Keratinocyte (primary cell): ENCODE data around the gene DPYSL4. TPM values are rescaled to one million over a fixed set of nuclear protein-coding genes. Genes with fewer than 3 reads are reported as not detected.

ENCODE experiments used
- DNase-seq: peaks from one replicate; pipeline ENCODE4 v3.0.0-alpha.2; 2011; ENCODE audit warnings: low read depth, missing footprints, low spot score
- FAIRE-seq: peaks from 2 replicates; lab custom pipeline; 2011; peaks lifted over from hg19 to GRCh38; lab: Jason Lieb, UNC
- H2AFZ ChIP-seq: 2 replicates; pipeline ENCODE4 v1.6.0; 2012; ENCODE audit warnings: low read length, control low read depth, inconsistent platforms; ENCODE audit not compliant: control insufficient read depth
- H3K27ac ChIP-seq: 2 replicates; pipeline ENCODE4 v1.5.1; 2011; ENCODE audit warnings: low read length; ENCODE audit not compliant: control insufficient read depth, insufficient read depth
- H3K27me3 ChIP-seq: 3 replicates; pipeline ENCODE4 v1.6.0; 2011; ENCODE audit warnings: low read length; ENCODE audit not compliant: control insufficient read depth, insufficient read depth; ENCODE audit errors: extremely low read depth
- H3K36me3 ChIP-seq, 2 experiments: 2 replicates in 1 of 2; 3 replicates in 1 of 2; pipeline ENCODE4 v1.5.1; 2011; ENCODE audit warnings: low read length in 2 of 2, mild to moderate bottlenecking in 1 of 2; ENCODE audit not compliant: control insufficient read depth in 2 of 2, insufficient read depth in 2 of 2; ENCODE audit errors: extremely low read depth in 1 of 2
- H3K4me1 ChIP-seq: 3 replicates; pipeline ENCODE4 v1.5.1; 2011; ENCODE audit warnings: low read length; ENCODE audit not compliant: control insufficient read depth, insufficient read depth; ENCODE audit errors: extremely low read depth
- H3K4me2 ChIP-seq: 3 replicates; pipeline ENCODE4 v1.6.0; 2011; ENCODE audit warnings: low read depth, low read length; ENCODE audit not compliant: control insufficient read depth, insufficient read depth; ENCODE audit errors: extremely low read depth
- H3K4me3 ChIP-seq, 3 experiments: fragments of 200-600 bp in 1 of 3; sonication (generic) in 1 of 3; 2 replicates in 2 of 3; 3 replicates in 1 of 3; pipeline ENCODE4 v1.5.1; 2011 to 2016; ENCODE audit warnings: low read length in 3 of 3, mild to moderate bottlenecking in 3 of 3, control low read depth in 2 of 3, inconsistent platforms in 1 of 3, low read depth in 1 of 3, mixed read lengths in 1 of 3, mixed run types in 1 of 3, moderate library complexity in 1 of 3; ENCODE audit not compliant: control insufficient read depth in 2 of 3, insufficient read depth in 2 of 3; ENCODE audit errors: extremely low read depth in 1 of 3
- H3K79me2 ChIP-seq: 2 replicates; pipeline ENCODE4 v1.6.0; 2012; ENCODE audit warnings: low read length; ENCODE audit not compliant: control insufficient read depth, insufficient read depth
- H3K9ac ChIP-seq: 3 replicates; pipeline ENCODE4 v1.6.0; 2011; ENCODE audit warnings: low read length; ENCODE audit not compliant: control insufficient read depth, insufficient read depth; ENCODE audit errors: extremely low read depth
- H3K9me1 ChIP-seq: 3 replicates; pipeline ENCODE4 v1.6.0; 2011; ENCODE audit warnings: low read length; ENCODE audit not compliant: control insufficient read depth, insufficient read depth; ENCODE audit errors: extremely low read depth
- H3K9me3 ChIP-seq: 2 replicates; pipeline ENCODE4 v1.5.1; 2012; ENCODE audit warnings: low read depth, low read length; ENCODE audit not compliant: control insufficient read depth
- H4K20me1 ChIP-seq: 3 replicates; pipeline ENCODE4 v1.6.0; 2011; ENCODE audit warnings: low read length; ENCODE audit not compliant: control insufficient read depth, insufficient read depth; ENCODE audit errors: extremely low read depth
- EZH2 ChIP-seq: IDR thresholded peaks from one replicate; pipeline ENCODE4 v1.6.1; 2012; ENCODE audit warnings: inconsistent platforms, mild to moderate bottlenecking, low read length, moderate library complexity
- dilution Hi-C: fragments of 300-500 bp; cut with MboI; formaldehyde crosslinking; loops from one replicate; pipeline ENCODE4 v1.7.0; 2020; ENCODE audit warnings: low sequenced_read_pairs; ENCODE audit not compliant: extremely low pct_ligation_motif_present
- polyA minus RNA-seq, 3 experiments: library from RNA; depleted of rRNA, polyadenylated mRNA; stranded (reverse); fragments of >200 nt; gene quantifications; 1 replicate in 1 of 3; 2 replicates in 1 of 3; 3 replicates in 1 of 3; pipeline ENCODE4 v1.2.3, GENCODE V29; 2011
- polyA plus RNA-seq, 5 experiments: library from polyadenylated mRNA; depleted of rRNA in 3 of 5; stranded (reverse) in 3 of 5; stranded (forward) in 1 of 5; unstranded in 1 of 5; fragments of >200 nt; gene quantifications; 1 replicate in 1 of 5; 2 replicates in 3 of 5; 3 replicates in 1 of 5; pipeline versions ENCODE4 v1.2.1 to v1.2.3, GENCODE V29; 2011 to 2012; ENCODE audit warnings: missing spikeins in 2 of 5, low read depth in 1 of 5, low replicate concordance in 1 of 5
- TF ChIP-seq, protein P1 (sequence below), 3 experiments: IDR thresholded peaks in 1 of 3; conservative IDR thresholded peaks in 1 of 3; optimal IDR thresholded peaks in 1 of 3; 2 replicates in 2 of 3; 3 replicates in 1 of 3; pipeline versions ENCODE3 to v1.5.1; 2011; ENCODE audit warnings: low read length in 3 of 3, mild to moderate bottlenecking in 3 of 3, moderate library complexity in 2 of 3, control low read depth in 1 of 3, inconsistent platforms in 1 of 3; ENCODE audit not compliant: insufficient read depth in 2 of 3; ENCODE audit errors: extremely low read depth in 1 of 3

Gene DPYSL4
- 7.4 to 10.0 TPM (median 8.6 TPM) in 3 replicates for polyA plus RNA-seq
- polyA plus RNA-seq (2011; ENCODE audit: low read depth) = 4.6 TPM
- polyA plus RNA-seq (2011; cell fraction: cytosol; rRNA removed) = 7.6 and 14.8 TPM in 2 replicates
- polyA plus RNA-seq (2011; cell fraction: nucleus; rRNA removed) = 25.9 and 33.6 TPM in 2 replicates
- 10.7 and 20.4 TPM in 2 replicates for polyA plus RNA-seq (2012; ENCODE audit: low replicate concordance)
- 9.3 to 10.6 TPM (median 9.5 TPM) in 3 replicates for polyA minus RNA-seq
- polyA minus RNA-seq (2011; cell fraction: cytosol; rRNA and poly(A)+ RNA removed) = 45.8 TPM
- 15.8 and 19.7 TPM in 2 replicates for polyA minus RNA-seq (2011; cell fraction: nucleus; rRNA and poly(A)+ RNA removed)

DNA sequence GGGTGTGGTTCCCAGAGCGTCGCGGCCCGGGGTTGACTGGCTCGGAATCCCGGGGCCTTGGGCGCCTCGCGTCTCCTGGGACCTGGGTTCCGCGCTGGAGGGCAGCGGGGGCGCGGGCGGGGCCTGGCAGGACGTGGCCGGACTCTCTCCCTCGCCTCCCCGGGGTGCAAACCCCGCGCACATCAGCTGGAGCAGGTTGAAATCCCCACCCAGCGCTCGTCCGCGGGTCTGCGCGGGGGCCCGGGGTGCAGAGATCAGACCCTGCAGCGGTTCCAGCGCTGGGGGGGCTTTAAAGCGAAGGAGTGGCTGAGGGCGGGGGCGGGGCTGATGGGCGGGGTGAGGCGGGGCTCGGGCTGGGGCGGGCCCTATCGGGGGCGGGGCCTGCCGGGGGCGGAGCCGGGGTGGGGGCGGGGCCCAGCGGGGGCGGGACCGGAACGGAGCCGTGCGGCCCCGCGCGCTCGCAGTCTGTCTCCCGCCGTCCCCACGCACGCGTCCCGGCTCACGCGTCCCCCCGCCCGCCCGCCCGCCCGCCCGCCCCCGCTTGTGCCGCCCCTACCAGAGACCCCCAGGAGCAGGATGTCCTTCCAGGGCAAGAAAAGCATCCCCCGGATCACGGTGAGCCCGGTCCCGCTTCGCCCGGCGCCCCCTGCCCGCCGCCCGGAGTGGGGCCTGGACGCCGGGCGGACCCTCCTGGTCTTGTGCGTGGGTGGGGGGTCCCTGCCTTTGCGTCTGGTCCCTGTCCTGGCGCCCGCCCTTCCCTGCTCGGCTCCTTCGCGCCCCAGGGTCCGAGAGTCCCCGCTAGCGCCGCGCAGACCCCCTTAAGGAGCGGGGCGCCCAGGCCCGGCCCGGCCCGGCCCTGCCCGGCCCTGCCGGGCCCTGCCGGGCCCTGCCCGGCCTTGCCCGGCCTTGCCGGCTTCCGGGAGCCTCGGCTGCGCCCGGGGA lies at the start of gene DPYSL4:
DPYSL4 (plus strand) TSS at position 461 of the 942 bp plus-strand sequence; CDS start at position 577, 116 bp downstream.
- Histone ChIP-seq H3K9me1 (no peaks in the 10 kb centered on the region), H3K4me2 (peak within 1 kb of the TSS; percentile 60), H3K9ac (peak within 1 kb of the TSS; percentile 52), H3K79me2 (peaks cover 3% of the 10 kb centered on the region), H2AFZ (peak within 1 kb of the TSS; percentile 9), H3K36me3 (no peaks in the 10 kb centered on the region), H4K20me1 (no peaks in the 10 kb centered on the region), H3K4me1 (no peaks in the 10 kb centered on the region), H3K27ac (no peak within 1 kb of the TSS), H3K4me3 (peak within 1 kb of the TSS; percentile 27 to 70 (median 45)), H3K9me3 (no peaks in the 10 kb centered on the region), H3K27me3 (peaks cover 52% of the 10 kb centered on the region)
- DNase-seq (no peak), FAIRE-seq (no peak)
- dilution Hi-C loops = no loop called here
- TF ChIP-seq, protein P1, sequence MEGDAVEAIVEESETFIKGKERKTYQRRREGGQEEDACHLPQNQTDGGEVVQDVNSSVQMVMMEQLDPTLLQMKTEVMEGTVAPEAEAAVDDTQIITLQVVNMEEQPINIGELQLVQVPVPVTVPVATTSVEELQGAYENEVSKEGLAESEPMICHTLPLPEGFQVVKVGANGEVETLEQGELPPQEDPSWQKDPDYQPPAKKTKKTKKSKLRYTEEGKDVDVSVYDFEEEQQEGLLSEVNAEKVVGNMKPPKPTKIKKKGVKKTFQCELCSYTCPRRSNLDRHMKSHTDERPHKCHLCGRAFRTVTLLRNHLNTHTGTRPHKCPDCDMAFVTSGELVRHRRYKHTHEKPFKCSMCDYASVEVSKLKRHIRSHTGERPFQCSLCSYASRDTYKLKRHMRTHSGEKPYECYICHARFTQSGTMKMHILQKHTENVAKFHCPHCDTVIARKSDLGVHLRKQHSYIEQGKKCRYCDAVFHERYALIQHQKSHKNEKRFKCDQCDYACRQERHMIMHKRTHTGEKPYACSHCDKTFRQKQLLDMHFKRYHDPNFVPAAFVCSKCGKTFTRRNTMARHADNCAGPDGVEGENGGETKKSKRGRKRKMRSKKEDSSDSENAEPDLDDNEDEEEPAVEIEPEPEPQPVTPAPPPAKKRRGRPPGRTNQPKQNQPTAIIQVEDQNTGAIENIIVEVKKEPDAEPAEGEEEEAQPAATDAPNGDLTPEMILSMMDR (optimal IDR thresholded peaks at IDR 0.05 in 1 of 3, IDR thresholded peaks at IDR 0.05 in 1 of 3, conservative IDR thresholded peaks at IDR 0.05 in 1 of 3; ENCODE audit: extremely low read depth in 1 of 3, insufficient read depth in 2 of 3, low read length in 3 of 3) = no peak
- no peak for TF ChIP-seq EZH2

DNA sequence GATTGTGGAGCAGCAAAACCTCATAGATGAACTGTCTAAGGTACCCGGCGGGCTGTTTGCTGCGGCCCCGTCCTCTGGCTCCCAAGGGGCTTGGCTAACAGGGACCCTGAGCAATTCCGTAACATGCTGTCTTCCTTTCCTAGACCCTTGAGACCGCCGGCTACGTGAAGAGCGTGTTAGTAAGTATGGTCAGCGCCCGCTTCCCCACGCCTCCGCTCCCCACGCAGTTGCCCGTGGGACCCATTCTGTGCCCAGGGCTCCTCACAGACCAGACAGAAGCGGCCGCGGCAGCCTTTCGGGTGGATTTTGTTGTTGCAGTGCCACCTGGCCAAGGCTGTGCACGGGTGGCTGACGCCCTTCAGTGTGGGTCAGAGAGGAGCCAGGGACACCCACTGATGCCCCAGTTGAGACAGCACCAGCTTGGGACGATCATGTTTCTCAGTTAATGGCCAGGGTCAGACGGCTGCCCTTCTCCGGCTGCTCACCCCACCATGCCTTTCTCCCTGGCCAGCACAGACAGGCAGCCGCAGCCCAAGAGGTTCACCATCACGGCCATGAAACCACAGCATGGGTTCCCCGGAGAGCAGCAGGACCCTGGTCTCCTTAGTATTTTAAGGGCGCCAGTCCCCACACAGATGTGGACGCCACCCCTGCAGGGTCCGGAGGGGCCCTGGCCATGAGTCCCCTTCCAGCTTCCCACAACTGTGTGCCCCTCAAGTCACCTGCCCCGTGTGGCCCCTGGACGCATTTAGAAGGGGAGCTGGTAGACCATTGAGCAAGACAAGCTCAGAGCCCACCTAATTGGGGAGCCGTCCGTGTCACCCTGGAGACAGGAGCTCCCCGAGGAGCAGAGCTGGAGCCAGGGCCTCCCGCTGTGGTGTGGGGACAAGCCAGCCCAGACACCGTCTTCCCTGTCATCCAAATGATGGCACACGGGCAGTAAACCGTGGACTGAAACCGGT lies 49.4 kb upstream of the DPYSL4 start:
- Histone ChIP-seq H2AFZ (no peak overlapping the region), H3K4me3 (no peak overlapping the region), H3K27ac (no peak overlapping the region), H3K9me1 (no peaks in the 10 kb centered on the region), H3K4me1 (no peaks in the 10 kb centered on the region), H3K27me3 (no peaks in the 10 kb centered on the region), H3K4me2 (no peak overlapping the region), H3K79me2 (no peaks in the 10 kb centered on the region), H4K20me1 (no peaks in the 10 kb centered on the region), H3K9ac (no peak overlapping the region), H3K9me3 (no peaks in the 10 kb centered on the region), H3K36me3 (no peaks in the 10 kb centered on the region)
- DNase-seq (no peak), FAIRE-seq (no peak)
- dilution Hi-C loops = no loop called here
- TF ChIP-seq EZH2 = no peak
- TF ChIP-seq, protein P1 (optimal IDR thresholded peaks at IDR 0.05 in 1 of 3, IDR thresholded peaks at IDR 0.05 in 1 of 3, conservative IDR thresholded peaks at IDR 0.05 in 1 of 3; ENCODE audit: extremely low read depth in 1 of 3, insufficient read depth in 2 of 3, low read length in 3 of 3) = no peak
